Tibial nerve (tissue), 4 donors: Measurements from ENCODE around the gene ASTN2. TPM values are rescaled to one million over a fixed set of nuclear protein-coding genes. Genes with fewer than 3 reads are reported as not detected.

Source experiments
- DNase-seq, 2 donors: peaks; one replicate each; pipeline ENCODE4 v3.0.0-alpha.2; 2019; ENCODE audit warnings: low spot score in 2 of 2
- H3K27ac ChIP-seq, 4 donors: fragments of 200-600 bp; sonication (generic) in 3 of 4; one replicate each; pipeline ENCODE4 v1.5.1; 2017 to 2019; ENCODE audit warnings: mild to moderate bottlenecking in 1 of 4
- H3K27me3 ChIP-seq, 2 donors: fragments of 200-600 bp; sonication (generic) in 1 of 2; one replicate each; pipeline versions ENCODE4 v1.5.1 to v1.6.0; 2017 to 2019
- H3K36me3 ChIP-seq, 3 donors: fragments of 200-600 bp; sonication (generic); one replicate each; pipeline ENCODE4 v1.5.1; 2018 to 2019
- H3K4me1 ChIP-seq, 4 donors: fragments of 200-600 bp; sonication (generic) in 3 of 4; one replicate each; pipeline ENCODE4 v1.5.1; 2017 to 2019
- H3K4me3 ChIP-seq, 4 donors: fragments of 200-600 bp; sonication (generic) in 3 of 4; one replicate each; pipeline ENCODE4 v1.5.1; 2017 to 2019; ENCODE audit warnings: mild to moderate bottlenecking in 1 of 4, moderate library complexity in 1 of 4
- H3K9me3 ChIP-seq, 4 donors: fragments of 200-600 bp; sonication (generic) in 3 of 4; one replicate each; pipeline ENCODE4 v1.5.1; 2017 to 2019
- EP300 ChIP-seq, 2 donors: sonication (generic); formaldehyde crosslinking; IDR thresholded peaks; one replicate each; pipeline ENCODE4 v1.6.1; 2017; ENCODE audit warnings: antibody characterized with exemption in 2 of 2, mild to moderate bottlenecking in 1 of 2
- POLR2A ChIP-seq, 2 donors: fragments of 450-650 bp; IDR thresholded peaks; one replicate each; pipeline ENCODE4 v1.6.1; 2017; ENCODE audit warnings: antibody characterized with exemption in 2 of 2, mild to moderate bottlenecking in 2 of 2, moderate library complexity in 2 of 2
- WGBS, 2 donors: methylation state at CpG; one replicate each; pipeline ENCODE4 v1.1.5; 2018; 5-methylcytosine and 5-hydroxymethylcytosine counted together
- total RNA-seq, 4 donors: library from RNA; depleted of rRNA; stranded (reverse); fragments of >200 nt; gene quantifications; one replicate each; pipeline ENCODE4 v1.1.0, GENCODE V29; 2016
- TF ChIP-seq, protein P1 (sequence below), 5 experiments: fragments of 200-600 bp in 3 of 5; fragments of 450-650 bp in 2 of 5; sonication (generic) in 3 of 5; IDR thresholded peaks; one replicate each; pipeline ENCODE4 v1.5.1; 2016 to 2019; ENCODE audit warnings: antibody characterized with exemption in 5 of 5, mild to moderate bottlenecking in 3 of 5, moderate library complexity in 2 of 5

ASTN2 gene
- total RNA-seq, 4 donors from 2014 or later: 9.0 to 14.9 (median 12.3) TPM

- Histone ChIP-seq H3K36me3 (no peaks in the 10 kb centered on the region), H3K4me1 (peaks cover 0 to 11% (median 0%) of the 10 kb centered on the region in 4 donors), H3K4me3 (no peak overlapping the region), H3K27ac (no peak overlapping the region), H3K9me3 (peaks cover 0 to 12% (median 6%) of the 10 kb centered on the region in 4 donors), H3K27me3 (no peaks in the 10 kb centered on the region)
- no peak for DNase-seq
- no peak for TF ChIP-seq POLR2A (IDR thresholded peaks at IDR 0.05)
- TF ChIP-seq, protein P1, sequence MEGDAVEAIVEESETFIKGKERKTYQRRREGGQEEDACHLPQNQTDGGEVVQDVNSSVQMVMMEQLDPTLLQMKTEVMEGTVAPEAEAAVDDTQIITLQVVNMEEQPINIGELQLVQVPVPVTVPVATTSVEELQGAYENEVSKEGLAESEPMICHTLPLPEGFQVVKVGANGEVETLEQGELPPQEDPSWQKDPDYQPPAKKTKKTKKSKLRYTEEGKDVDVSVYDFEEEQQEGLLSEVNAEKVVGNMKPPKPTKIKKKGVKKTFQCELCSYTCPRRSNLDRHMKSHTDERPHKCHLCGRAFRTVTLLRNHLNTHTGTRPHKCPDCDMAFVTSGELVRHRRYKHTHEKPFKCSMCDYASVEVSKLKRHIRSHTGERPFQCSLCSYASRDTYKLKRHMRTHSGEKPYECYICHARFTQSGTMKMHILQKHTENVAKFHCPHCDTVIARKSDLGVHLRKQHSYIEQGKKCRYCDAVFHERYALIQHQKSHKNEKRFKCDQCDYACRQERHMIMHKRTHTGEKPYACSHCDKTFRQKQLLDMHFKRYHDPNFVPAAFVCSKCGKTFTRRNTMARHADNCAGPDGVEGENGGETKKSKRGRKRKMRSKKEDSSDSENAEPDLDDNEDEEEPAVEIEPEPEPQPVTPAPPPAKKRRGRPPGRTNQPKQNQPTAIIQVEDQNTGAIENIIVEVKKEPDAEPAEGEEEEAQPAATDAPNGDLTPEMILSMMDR (IDR thresholded peaks at IDR 0.05): no peak
- no peak for TF ChIP-seq EP300 (IDR thresholded peaks at IDR 0.05)
- 96 to 100% methylated on average over 1 of the region's 1 CpG for WGBS, 2 donors
Measured at GRCh38 chr9:116453785-116454184, 961.1 kb downstream of the ASTN2 start.

GRCh38 chr9:116452634-116453033, 962.2 kb downstream of the ASTN2 start:
- no peak for DNase-seq
- peaks cover 0 to 12% (median 6%) of the 10 kb centered on the region in 4 donors for H3K9me3 ChIP-seq
- no peak for TF ChIP-seq POLR2A (IDR thresholded peaks at IDR 0.05)
- TF ChIP-seq EP300 (IDR thresholded peaks at IDR 0.05): no peak
- TF ChIP-seq, protein P1 (IDR thresholded peaks at IDR 0.05): no peak
- no peak overlapping the region for H3K27ac ChIP-seq
- no peaks in the 10 kb centered on the region for H3K36me3 ChIP-seq
- no peaks in the 10 kb centered on the region for H3K27me3 ChIP-seq
- peaks cover 0 to 11% (median 0%) of the 10 kb centered on the region in 4 donors for H3K4me1 ChIP-seq
- H3K4me3 ChIP-seq: no peak overlapping the region

- H3K4me3 ChIP-seq: no peak overlapping the region
- TF ChIP-seq, protein P1 (IDR thresholded peaks at IDR 0.05): no peak
- TF ChIP-seq POLR2A (IDR thresholded peaks at IDR 0.05) (no peak), EP300 (IDR thresholded peaks at IDR 0.05) (no peak)
- H3K27me3 ChIP-seq: no peaks in the 10 kb centered on the region
- H3K9me3 ChIP-seq: peaks cover 0 to 12% (median 6%) of the 10 kb centered on the region in 4 donors
- H3K36me3 ChIP-seq: no peaks in the 10 kb centered on the region
- no peak overlapping the region for H3K27ac ChIP-seq
- H3K4me1 ChIP-seq: peaks cover 0 to 11% (median 0%) of the 10 kb centered on the region in 4 donors
- WGBS, 2 donors: 90 to 100% methylated on average over 1 of the region's 1 CpG
- DNase-seq: no peak
Measured at GRCh38 chr9:116452227-116452626, 962.6 kb downstream of the ASTN2 start.

GRCh38 chr9:116451500-116452115, 963.2 kb downstream of the ASTN2 start:
- H3K36me3 ChIP-seq: no peaks in the 10 kb centered on the region
- 62 to 80% methylated on average over 2 of the region's 2 CpGs for WGBS, 2 donors
- DNase-seq: no peak
- H3K27me3 ChIP-seq: no peaks in the 10 kb centered on the region
- peaks cover 0 to 6% (median 3%) of the 10 kb centered on the region in 4 donors for H3K9me3 ChIP-seq
- no peak overlapping the region for H3K4me3 ChIP-seq
- H3K4me1 ChIP-seq: peaks cover 0 to 11% (median 0%) of the 10 kb centered on the region in 4 donors
- no peak overlapping the region for H3K27ac ChIP-seq
- TF ChIP-seq POLR2A (IDR thresholded peaks at IDR 0.05) (no peak), EP300 (IDR thresholded peaks at IDR 0.05) (no peak)
- TF ChIP-seq, protein P1 (IDR thresholded peaks at IDR 0.05): no peak

GRCh38 chr9:116450378-116451139, 964.3 kb downstream of the ASTN2 start:
- no peak overlapping the region for H3K4me3 ChIP-seq
- H3K27ac ChIP-seq: no peak overlapping the region
- H3K27me3 ChIP-seq: no peaks in the 10 kb centered on the region
- peaks cover 0 to 11% (median 0%) of the 10 kb centered on the region in 4 donors for H3K4me1 ChIP-seq
- H3K36me3 ChIP-seq: no peaks in the 10 kb centered on the region
- TF ChIP-seq, protein P1 (IDR thresholded peaks at IDR 0.05): no peak
- no peak for TF ChIP-seq POLR2A (IDR thresholded peaks at IDR 0.05)
- TF ChIP-seq EP300 (IDR thresholded peaks at IDR 0.05): no peak
- no peaks in the 10 kb centered on the region for H3K9me3 ChIP-seq
- WGBS, 2 donors: 41 to 43% methylated on average over 3 of the region's 3 CpGs
- DNase-seq: no peak
